Measurements from ENCODE around the gene NFKBIA.

DNA sequence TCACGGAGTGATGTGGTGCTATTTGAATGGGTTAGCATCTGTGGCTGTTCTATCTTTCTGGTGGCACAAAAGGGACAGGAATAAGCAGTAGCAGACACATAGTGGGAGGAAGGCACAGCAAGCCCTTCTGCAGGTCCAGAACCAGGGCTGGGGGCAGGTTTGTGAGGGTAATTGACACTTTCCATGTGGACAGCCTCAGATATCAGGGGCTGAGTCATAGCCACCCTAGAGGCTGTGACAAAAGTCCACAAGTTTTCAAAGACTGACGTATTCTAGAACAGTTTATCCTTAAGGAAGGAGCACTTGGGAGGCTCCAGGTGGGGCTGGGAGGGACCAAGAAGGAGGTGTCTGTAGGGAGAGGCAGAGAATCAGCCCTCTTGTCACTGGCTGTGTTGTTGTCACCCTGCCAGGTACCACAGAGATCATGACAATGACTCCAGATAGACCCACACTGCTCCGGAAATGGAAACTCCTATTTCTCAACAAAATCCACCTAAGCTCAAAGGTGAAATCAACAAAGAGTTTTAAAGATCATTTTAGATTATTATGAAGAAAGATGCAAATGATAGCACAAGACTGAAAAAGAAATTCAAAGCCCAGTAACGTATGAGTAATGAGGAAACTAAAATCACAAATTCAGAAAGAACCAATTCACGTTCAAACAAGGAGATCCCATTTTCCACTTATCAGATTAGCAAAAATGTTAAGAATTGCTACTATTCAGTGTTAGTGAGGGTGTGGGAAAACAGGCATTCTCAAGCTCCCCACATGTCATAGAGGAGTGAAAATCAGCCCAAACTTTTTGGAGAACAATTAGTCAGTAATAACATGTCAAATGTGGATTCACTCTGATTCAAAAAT, 48.3 kb downstream of the NFKBIA start:
- TF ChIP-seq, protein P1, sequence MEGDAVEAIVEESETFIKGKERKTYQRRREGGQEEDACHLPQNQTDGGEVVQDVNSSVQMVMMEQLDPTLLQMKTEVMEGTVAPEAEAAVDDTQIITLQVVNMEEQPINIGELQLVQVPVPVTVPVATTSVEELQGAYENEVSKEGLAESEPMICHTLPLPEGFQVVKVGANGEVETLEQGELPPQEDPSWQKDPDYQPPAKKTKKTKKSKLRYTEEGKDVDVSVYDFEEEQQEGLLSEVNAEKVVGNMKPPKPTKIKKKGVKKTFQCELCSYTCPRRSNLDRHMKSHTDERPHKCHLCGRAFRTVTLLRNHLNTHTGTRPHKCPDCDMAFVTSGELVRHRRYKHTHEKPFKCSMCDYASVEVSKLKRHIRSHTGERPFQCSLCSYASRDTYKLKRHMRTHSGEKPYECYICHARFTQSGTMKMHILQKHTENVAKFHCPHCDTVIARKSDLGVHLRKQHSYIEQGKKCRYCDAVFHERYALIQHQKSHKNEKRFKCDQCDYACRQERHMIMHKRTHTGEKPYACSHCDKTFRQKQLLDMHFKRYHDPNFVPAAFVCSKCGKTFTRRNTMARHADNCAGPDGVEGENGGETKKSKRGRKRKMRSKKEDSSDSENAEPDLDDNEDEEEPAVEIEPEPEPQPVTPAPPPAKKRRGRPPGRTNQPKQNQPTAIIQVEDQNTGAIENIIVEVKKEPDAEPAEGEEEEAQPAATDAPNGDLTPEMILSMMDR (IDR thresholded peaks at IDR 0.05), result no peak
- no peak for TF ChIP-seq POLR2A (IDR thresholded peaks at IDR 0.05)

Data from right lobe of liver (tissue), 4 donors.